Uterus (tissue), 2 donors: ENCODE results near the gene ARHGAP15.

Source experiments
- CTCF ChIP-seq, 4 experiments: fragments of 200-600 bp in 2 of 4; fragments of 450-650 bp in 2 of 4; sonication (generic) in 2 of 4; IDR thresholded peaks; one replicate each; pipeline ENCODE4 v1.5.1; 2016 to 2019; ENCODE audit warnings: antibody characterized with exemption in 4 of 4, mild to moderate bottlenecking in 2 of 4, moderate library complexity in 1 of 4
- POLR2A ChIP-seq, 2 donors: fragments of 450-650 bp; IDR thresholded peaks; one replicate each; pipeline ENCODE4 v1.6.1; 2016; ENCODE audit warnings: antibody characterized with exemption in 2 of 2, mild to moderate bottlenecking in 1 of 2, moderate library complexity in 1 of 2

GRCh38 chr2:143347271-143347695 is 218.1 kb downstream of the ARHGAP15 start:
- TF ChIP-seq CTCF (IDR thresholded peaks at IDR 0.05) (no peak), POLR2A (IDR thresholded peaks at IDR 0.05) (no peak)
